HAP-1 (cell line): Measurements from ENCODE around the gene KCNN4.
"Not testable (repeated sequence)": the region's sequence is repeated elsewhere in the genome, so short reads cannot be mapped to it uniquely, and the experiment has no call there.

Source experiments
- DNase-seq, 2 experiments: peaks; one replicate each; pipeline ENCODE4 v3.0.0-alpha.2; 2016 to 2020; ENCODE audit warnings: low spot score in 2 of 2
- H3K27me3 ChIP-seq: fragments of 250-450 bp; sonication (Bioruptor Pico); 2 replicates; pipeline ENCODE4 v1.5.1; 2020; ENCODE audit warnings: low read depth, mild to moderate bottlenecking, moderate library complexity
- H3K36me3 ChIP-seq: fragments of 250-450 bp; sonication (Bioruptor Pico); replicated peaks from 2 replicates; pipeline ENCODE4 v1.5.1; 2020; ENCODE audit warnings: mild to moderate bottlenecking
- H3K4me1 ChIP-seq: fragments of 250-450 bp; sonication (Bioruptor Pico); 2 replicates; pipeline ENCODE4 v1.5.1; 2020; ENCODE audit warnings: mild to moderate bottlenecking
- H3K4me3 ChIP-seq: fragments of 250-450 bp; sonication (Bioruptor Pico); 2 replicates; pipeline ENCODE4 v1.5.1; 2020; ENCODE audit warnings: mild to moderate bottlenecking, moderate library complexity
- H3K9me3 ChIP-seq: fragments of 250-450 bp; sonication (Bioruptor Pico); 2 replicates; pipeline ENCODE4 v1.5.1; 2020; ENCODE audit warnings: mild to moderate bottlenecking, moderate library complexity
- in situ Hi-C: fragments of 300-500 bp; cut with MboI; formaldehyde crosslinking; loops from 3 replicates; pipeline ENCODE4 v1.14.3; 2020; ENCODE audit warnings: low sequenced_read_pairs, inconsistent platforms, mixed read lengths

The KCNN4 gene

DNA sequence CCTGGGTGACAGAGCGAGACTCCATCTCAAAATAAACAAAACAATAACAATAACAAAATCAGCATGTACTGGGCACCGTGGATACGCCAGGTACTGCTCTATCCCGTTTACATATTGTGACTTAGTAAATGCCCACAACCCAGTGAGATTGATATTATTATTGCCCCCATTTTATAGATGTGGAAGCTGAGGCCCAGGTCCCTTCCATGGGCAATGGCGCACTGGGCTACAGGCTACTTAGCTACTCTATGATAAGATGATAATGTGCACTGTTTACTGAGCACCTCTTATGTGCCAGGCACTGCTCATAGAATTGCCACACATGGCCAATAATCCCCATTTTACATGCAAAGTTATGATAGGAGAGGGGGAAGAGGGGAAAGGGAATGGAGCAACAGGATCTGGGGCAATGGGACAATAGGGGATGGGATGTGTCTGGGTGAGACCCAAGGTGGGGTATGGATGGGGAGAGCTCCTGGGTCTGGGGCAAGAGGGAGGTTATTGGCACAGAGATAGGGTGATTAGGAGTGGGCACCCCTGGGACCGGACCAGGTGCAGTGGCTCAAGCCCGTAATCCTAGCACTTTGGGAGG is 5.4 kb downstream of the KCNN4 start:
- no peak for DNase-seq
- Histone ChIP-seq H3K4me3 (no peak overlapping the region), H3K4me1 (no peaks in the 10 kb centered on the region), H3K27me3 (no peaks in the 10 kb centered on the region), H3K36me3 (no peaks in the 10 kb centered on the region), H3K9me3 (no peaks in the 10 kb centered on the region)
- in situ Hi-C loops: no loop called here

DNA sequence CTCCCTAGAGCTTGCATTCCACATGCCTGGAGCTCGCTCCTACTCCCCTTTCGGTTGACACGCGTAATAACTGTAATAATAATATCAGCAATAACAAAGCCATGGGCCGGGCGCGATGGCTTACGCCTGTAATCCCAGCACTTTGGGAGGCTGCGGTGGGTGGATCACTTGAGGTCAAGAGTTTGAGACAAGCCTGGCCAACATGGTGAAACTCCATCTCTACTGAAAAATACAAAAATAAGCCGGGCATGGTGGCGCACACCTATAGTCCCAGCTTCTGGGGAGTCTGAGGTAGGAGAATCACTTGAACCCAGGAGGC is 5.9 kb downstream of the KCNN4 start:
- H3K27me3 ChIP-seq, H3K36me3 ChIP-seq, in situ Hi-C loops: not testable (repeated sequence)

GRCh38 chr19:43774103-43774939 is 6.5 kb downstream of the KCNN4 start:
- no peak overlapping the region for H3K4me3 ChIP-seq
- in situ Hi-C loops: no loop called here
- H3K27me3 ChIP-seq: no peaks in the 10 kb centered on the region
- no peaks in the 10 kb centered on the region for H3K9me3 ChIP-seq
- H3K36me3 ChIP-seq: no peaks in the 10 kb centered on the region
- H3K4me1 ChIP-seq: no peaks in the 10 kb centered on the region
- DNase-seq: no peak

More for the DNA sequence above, 5.9 kb downstream of the KCNN4 start:
- not testable (repeated sequence) for H3K9me3 ChIP-seq, H3K4me3 ChIP-seq, H3K4me1 ChIP-seq, DNase-seq

- no peaks in the 10 kb centered on the region for H3K27me3 ChIP-seq
- in situ Hi-C loops: no loop called here
- no peaks in the 10 kb centered on the region for H3K9me3 ChIP-seq
- no peak for DNase-seq
- no peaks in the 10 kb centered on the region for H3K36me3 ChIP-seq
- H3K4me3 ChIP-seq: no peak overlapping the region
- no peaks in the 10 kb centered on the region for H3K4me1 ChIP-seq
Observed at GRCh38 chr19:43773725-43774102, 7.1 kb downstream of the KCNN4 start.

GRCh38 chr19:43769256-43769655 is 11.5 kb downstream of the KCNN4 start:
- no peaks in the 10 kb centered on the region for H3K36me3 ChIP-seq
- H3K27me3 ChIP-seq: no peaks in the 10 kb centered on the region
- H3K9me3 ChIP-seq: no peaks in the 10 kb centered on the region
- no peak for DNase-seq
- H3K4me3 ChIP-seq: no peak overlapping the region
- in situ Hi-C loops: no loop called here
- H3K4me1 ChIP-seq: no peaks in the 10 kb centered on the region

DNA sequence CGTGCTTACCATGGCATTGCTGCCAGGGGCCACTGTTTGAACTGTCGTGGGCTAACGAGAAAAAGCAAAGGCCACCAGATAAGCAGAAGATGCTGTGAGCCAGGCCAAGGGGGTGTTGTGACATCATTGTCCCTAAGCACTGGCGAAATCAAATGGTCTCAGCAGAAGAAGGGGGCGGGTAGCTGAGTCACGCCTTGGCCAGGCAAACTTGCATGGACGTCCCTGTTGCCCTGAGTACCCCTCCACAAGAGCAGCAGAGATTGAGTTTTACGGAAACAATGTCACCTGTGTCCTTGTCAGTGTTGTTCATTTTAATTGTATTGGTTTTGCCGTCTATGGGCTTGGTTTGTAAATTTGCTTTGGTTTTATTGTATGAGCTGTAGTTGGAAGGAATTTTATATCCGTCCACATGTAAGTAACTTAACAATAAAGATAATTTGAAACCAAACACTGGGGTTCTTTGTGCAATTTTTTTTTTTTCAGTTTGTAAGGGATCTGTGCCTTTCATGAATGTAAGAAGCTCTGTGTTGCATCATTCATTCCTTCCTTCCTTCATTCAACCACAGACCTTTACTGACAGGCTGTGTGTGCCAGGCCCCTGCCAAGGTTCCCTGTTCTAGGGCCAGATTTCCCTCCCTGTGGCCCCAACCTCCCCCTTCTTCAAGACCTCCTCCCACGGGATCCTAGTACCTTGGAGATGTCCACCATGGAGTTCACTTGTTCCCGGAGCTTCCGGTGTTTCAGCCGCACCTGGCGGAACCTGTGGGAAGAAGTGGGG is 12.3 kb downstream of the KCNN4 start:
- Histone ChIP-seq H3K27me3 (no peaks in the 10 kb centered on the region), H3K4me1 (no peaks in the 10 kb centered on the region), H3K36me3 (no peaks in the 10 kb centered on the region), H3K9me3 (no peaks in the 10 kb centered on the region), H3K4me3 (no peak overlapping the region)
- in situ Hi-C loops: no loop called here
- DNase-seq: no peak

DNA sequence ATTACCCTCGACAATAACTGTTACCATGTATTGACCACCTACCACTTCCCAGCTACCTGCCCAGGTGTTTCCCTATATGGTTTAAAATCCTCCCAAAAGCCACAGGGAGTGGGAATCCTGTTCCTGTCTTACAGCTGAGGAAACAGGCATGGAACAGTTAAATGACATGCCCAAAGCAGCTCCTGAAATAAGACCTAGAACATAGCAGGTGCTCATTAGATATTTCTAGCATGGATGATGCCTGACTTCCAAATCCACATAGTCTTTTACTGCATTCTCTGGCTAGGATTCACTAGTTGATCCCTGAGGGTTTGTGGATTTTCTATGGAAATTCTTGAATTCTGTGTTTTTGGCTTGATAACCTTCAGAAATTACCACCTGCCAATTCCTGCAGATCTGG is 13.0 kb downstream of the KCNN4 start:
- Histone ChIP-seq H3K27me3 (no peaks in the 10 kb centered on the region), H3K9me3 (no peaks in the 10 kb centered on the region), H3K36me3 (no peaks in the 10 kb centered on the region), H3K4me3 (no peak overlapping the region), H3K4me1 (no peaks in the 10 kb centered on the region)
- in situ Hi-C loops: no loop called here
- DNase-seq: no peak

DNA sequence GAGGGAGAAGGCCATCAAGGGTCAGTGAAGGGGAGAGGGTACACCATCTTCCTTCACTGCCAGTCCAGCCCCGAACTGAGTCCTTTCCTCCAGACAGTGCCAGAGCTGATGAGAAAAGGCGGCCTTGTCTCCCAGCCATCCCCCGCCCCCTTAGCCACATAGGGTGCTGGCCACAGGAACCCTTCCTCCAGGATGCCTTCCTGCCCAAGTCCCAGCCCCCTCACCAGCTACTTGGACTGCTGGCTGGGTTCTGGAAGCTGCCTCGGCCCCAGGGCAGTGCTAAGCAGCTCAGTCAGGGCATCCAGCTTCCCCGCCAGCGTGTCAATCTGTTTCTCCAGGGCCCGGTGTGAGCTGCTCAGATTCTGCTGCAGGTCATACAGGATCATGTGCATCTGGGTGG is 13.5 kb downstream of the KCNN4 start:
- Histone ChIP-seq H3K36me3 (no peaks in the 10 kb centered on the region), H3K9me3 (no peaks in the 10 kb centered on the region), H3K4me1 (no peaks in the 10 kb centered on the region), H3K4me3 (no peak overlapping the region), H3K27me3 (no peaks in the 10 kb centered on the region)
- DNase-seq: no peak
- in situ Hi-C loops: no loop called here

DNA sequence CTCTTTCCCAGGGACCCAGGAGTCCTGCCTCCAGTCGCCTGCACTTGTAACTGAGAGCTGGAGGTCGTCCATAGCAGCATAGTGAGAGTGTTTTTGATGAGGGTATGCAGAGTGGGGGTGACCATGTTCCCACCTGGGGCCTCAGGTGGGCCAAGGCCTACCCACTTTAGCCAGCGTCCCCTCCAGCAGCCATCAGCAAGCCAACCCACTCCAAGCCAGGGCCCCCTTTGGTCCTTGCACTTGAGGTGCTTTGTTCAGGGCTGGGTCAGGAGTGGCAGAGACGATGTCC is 14.1 kb downstream of the KCNN4 start:
- DNase-seq: no peak
- H3K9me3 ChIP-seq: no peaks in the 10 kb centered on the region
- in situ Hi-C loops: no loop called here
- no peaks in the 10 kb centered on the region for H3K4me1 ChIP-seq
- H3K27me3 ChIP-seq: no peaks in the 10 kb centered on the region
- no peak overlapping the region for H3K4me3 ChIP-seq
- H3K36me3 ChIP-seq: no peaks in the 10 kb centered on the region

GRCh38 chr19:43765109-43765876 is 15.5 kb downstream of the KCNN4 start:
- Histone ChIP-seq H3K9me3 (no peaks in the 10 kb centered on the region), H3K36me3 (no peaks in the 10 kb centered on the region), H3K4me1 (no peaks in the 10 kb centered on the region), H3K4me3 (no peak overlapping the region), H3K27me3 (no peaks in the 10 kb centered on the region)
- DNase-seq: no peak
- in situ Hi-C loops: no loop called here

- H3K4me1 ChIP-seq, in situ Hi-C loops, H3K36me3 ChIP-seq, H3K9me3 ChIP-seq, H3K27me3 ChIP-seq, H3K4me3 ChIP-seq, DNase-seq: not testable (repeated sequence)
Observed at GRCh38 chr19:43764684-43765083, 16.1 kb downstream of the KCNN4 start.

DNA sequence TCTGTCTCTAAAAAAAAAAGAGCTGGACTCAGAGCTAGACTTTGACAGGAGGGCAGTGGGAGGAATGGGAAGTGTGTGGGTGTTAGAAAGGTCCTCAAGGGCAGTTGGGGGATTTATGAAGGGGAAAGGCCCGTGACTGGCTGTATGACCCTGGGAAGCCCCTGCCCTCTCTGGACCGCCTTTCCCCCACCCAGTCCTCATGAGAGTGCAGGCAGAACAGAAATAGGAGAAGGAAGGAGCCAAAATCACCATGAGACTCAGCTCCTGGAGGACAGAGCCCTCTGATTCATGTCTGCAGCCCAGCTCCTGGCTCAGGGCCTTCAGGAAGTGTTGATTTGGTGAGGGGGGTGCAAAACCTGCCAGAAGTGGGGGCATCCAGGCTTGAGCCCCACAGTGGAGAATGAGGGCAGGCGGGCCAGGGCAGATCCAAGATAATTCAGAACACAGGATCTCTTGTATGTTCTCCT is 17.3 kb downstream of the KCNN4 start:
- Histone ChIP-seq H3K27me3 (no peaks in the 10 kb centered on the region), H3K9me3 (no peaks in the 10 kb centered on the region), H3K36me3 (no peaks in the 10 kb centered on the region), H3K4me3 (no peak overlapping the region), H3K4me1 (no peaks in the 10 kb centered on the region; the same call in 1 of the 2 replicates)
- in situ Hi-C loops: no loop called here
- no peak for DNase-seq

- no peak for DNase-seq
- Histone ChIP-seq H3K4me1 (no peaks in the 10 kb centered on the region; the same call in 1 of the 2 replicates), H3K27me3 (no peaks in the 10 kb centered on the region), H3K4me3 (no peak overlapping the region), H3K9me3 (no peaks in the 10 kb centered on the region), H3K36me3 (no peaks in the 10 kb centered on the region)
- in situ Hi-C loops: no loop called here
Observed at GRCh38 chr19:43762814-43763213, 18.0 kb downstream of the KCNN4 start.

DNA sequence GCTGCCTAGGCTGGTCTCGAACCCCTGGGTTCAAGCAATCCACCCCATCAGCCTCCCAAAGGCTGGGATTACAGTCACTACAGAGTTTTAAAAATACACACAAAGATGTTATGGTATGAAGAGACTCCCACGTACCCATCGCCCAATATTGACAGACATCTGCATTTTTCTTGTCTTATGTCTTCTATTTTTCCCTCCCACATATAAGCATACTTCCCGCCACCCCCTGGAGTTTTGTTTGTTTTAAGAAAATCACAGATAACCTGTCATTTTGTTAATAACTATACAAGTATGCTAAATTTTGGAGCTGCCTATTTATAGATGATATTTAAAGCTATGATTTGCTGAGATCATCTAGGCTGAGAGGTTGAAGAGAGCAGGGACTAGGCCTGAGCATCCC is 19.8 kb downstream of the KCNN4 start:
- H3K27me3 ChIP-seq: no peaks in the 10 kb centered on the region
- DNase-seq: no peak
- peaks cover 2% of the 10 kb centered on the region for H3K4me1 ChIP-seq
- peaks cover 7% of the 10 kb centered on the region for H3K36me3 ChIP-seq
- no peak overlapping the region for H3K4me3 ChIP-seq
- no peaks in the 10 kb centered on the region for H3K9me3 ChIP-seq
- in situ Hi-C loops: no loop called here
